A673 (cell line): ENCODE data around the gene KIF4B.
A peak's percentile ranks its signal among the peaks of the same experiment; 100 is the strongest.

Experiments
- CTCF ChIP-seq: fragments of 300-800, 200-600 bp; sonication (generic); conservative IDR thresholded peaks from 2 replicates; pipeline ENCODE4 v1.5.1; 2017; ENCODE audit warnings: low read depth, mild to moderate bottlenecking, antibody characterized with exemption, low read length, moderate library complexity, mixed read lengths
- EZH2 ChIP-seq: fragments of 200-600 bp; sonication (generic); IDR thresholded peaks from 2 replicates; pipeline ENCODE4 v1.6.1; 2017; ENCODE audit warnings: borderline replicate concordance, low read depth, mild to moderate bottlenecking, mixed read lengths, antibody characterized with exemption, low read length; ENCODE audit not compliant: poor library complexity, severe bottlenecking

DNA sequence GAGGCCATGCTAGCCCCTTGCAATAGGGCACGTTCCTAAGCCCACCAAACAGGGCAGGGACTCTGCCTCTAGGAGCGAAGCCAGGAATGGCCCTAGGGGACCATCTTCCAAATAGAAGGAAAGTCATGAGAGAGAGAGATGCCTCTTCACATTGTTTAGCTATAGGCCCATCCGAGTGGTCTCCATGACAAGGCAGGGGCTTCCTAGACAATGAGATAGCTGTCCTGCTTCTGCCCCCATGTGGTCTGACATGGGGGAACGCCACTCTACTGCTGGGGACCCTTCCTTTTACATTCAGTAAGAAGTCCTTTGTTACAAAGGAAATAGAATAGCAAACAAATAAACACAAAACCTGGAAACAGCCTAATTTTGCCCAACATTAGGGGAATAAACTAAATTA lies 17.9 kb upstream of the KIF4B start:
- TF ChIP-seq CTCF = peak; percentile 55
- no peak for TF ChIP-seq EZH2
